MM.1S (cell line): Measurements from ENCODE around the gene XRCC5.

ENCODE experiments used
- DNase-seq: peaks from one replicate; pipeline ENCODE4 v3.0.0-alpha.2; 2015
- H2AFZ ChIP-seq: fragments of 300-600 bp; sonication (generic); 2 replicates; pipeline ENCODE4 v1.6.0; 2016; ENCODE audit warnings: antibody characterized with exemption, low read length
- H3F3A ChIP-seq: fragments of 300-600 bp; sonication (generic); 2 replicates; pipeline ENCODE4 v1.6.1; 2016; ENCODE audit warnings: mild to moderate bottlenecking, antibody characterized with exemption, low read length, moderate library complexity, mixed read lengths; ENCODE audit not compliant: insufficient read depth
- H3K27ac ChIP-seq: fragments of 300-600 bp; sonication (generic); 2 replicates; pipeline ENCODE4 v1.5.1; 2016; ENCODE audit warnings: mild to moderate bottlenecking, low read length
- H3K27me3 ChIP-seq: fragments of 300-600 bp; sonication (generic); replicated peaks from 2 replicates; pipeline ENCODE4 v1.6.0; 2016; ENCODE audit warnings: low read length; ENCODE audit not compliant: insufficient read depth
- H3K36me3 ChIP-seq: fragments of 300-600 bp; sonication (generic); replicated peaks from 2 replicates; pipeline ENCODE4 v1.6.1; 2016; ENCODE audit warnings: mild to moderate bottlenecking, low read length, mixed read lengths; ENCODE audit not compliant: insufficient read depth
- H3K4me1 ChIP-seq: fragments of 300-600 bp; sonication (generic); 2 replicates; pipeline ENCODE4 v1.6.1; 2016; ENCODE audit warnings: low read length, mixed read lengths
- H3K4me2 ChIP-seq: fragments of 300-600 bp; sonication (generic); 2 replicates; pipeline ENCODE4 v1.6.0; 2016; ENCODE audit warnings: low read depth, low read length
- H3K4me3 ChIP-seq: fragments of 300-600 bp; sonication (generic); 2 replicates; pipeline ENCODE4 v1.5.1; 2016; ENCODE audit warnings: low read length, mixed read lengths
- H3K79me2 ChIP-seq: fragments of 300-600 bp; sonication (generic); 2 replicates; pipeline ENCODE4 v1.6.1; 2016; ENCODE audit warnings: mixed run types, low read length, mixed read lengths
- H3K9ac ChIP-seq: fragments of 300-600 bp; sonication (generic); 2 replicates; pipeline ENCODE4 v1.6.1; 2016; ENCODE audit warnings: low read length, mixed read lengths
- H3K9me2 ChIP-seq: fragments of 300-600 bp; sonication (generic); replicated peaks from 2 replicates; pipeline ENCODE4 v1.6.1; 2016; ENCODE audit warnings: mild to moderate bottlenecking, low read length, mixed read lengths; ENCODE audit not compliant: insufficient read depth
- H3K9me3 ChIP-seq: fragments of 300-600 bp; sonication (generic); replicated peaks from 2 replicates; pipeline ENCODE4 v1.6.1; 2016; ENCODE audit warnings: mild to moderate bottlenecking, low read length, mixed read lengths; ENCODE audit not compliant: insufficient read depth
- H4K20me1 ChIP-seq: fragments of 300-600 bp; sonication (generic); 2 replicates; pipeline ENCODE4 v1.6.1; 2016; ENCODE audit warnings: mild to moderate bottlenecking, low read length, moderate library complexity, mixed read lengths; ENCODE audit not compliant: insufficient read depth
- EZH2 ChIP-seq: fragments of 300-600 bp; sonication (generic); optimal IDR thresholded peaks from 2 replicates; pipeline ENCODE3; 2017; ENCODE audit warnings: low read depth, mild to moderate bottlenecking, antibody characterized with exemption, low read length, mixed read lengths
- EZH2phosphoT487 ChIP-seq: fragments of 300-600 bp; sonication (generic); IDR thresholded peaks from 2 replicates; pipeline ENCODE4 v1.6.1; 2018; ENCODE audit warnings: antibody characterized with exemption, low read length
- TF ChIP-seq, protein P1 (sequence below): fragments of 300-600 bp; sonication (generic); IDR thresholded peaks from 2 replicates; pipeline ENCODE4 v1.5.1; 2016; ENCODE audit warnings: antibody characterized with exemption, low read length, mixed read lengths

Gene XRCC5

DNA sequence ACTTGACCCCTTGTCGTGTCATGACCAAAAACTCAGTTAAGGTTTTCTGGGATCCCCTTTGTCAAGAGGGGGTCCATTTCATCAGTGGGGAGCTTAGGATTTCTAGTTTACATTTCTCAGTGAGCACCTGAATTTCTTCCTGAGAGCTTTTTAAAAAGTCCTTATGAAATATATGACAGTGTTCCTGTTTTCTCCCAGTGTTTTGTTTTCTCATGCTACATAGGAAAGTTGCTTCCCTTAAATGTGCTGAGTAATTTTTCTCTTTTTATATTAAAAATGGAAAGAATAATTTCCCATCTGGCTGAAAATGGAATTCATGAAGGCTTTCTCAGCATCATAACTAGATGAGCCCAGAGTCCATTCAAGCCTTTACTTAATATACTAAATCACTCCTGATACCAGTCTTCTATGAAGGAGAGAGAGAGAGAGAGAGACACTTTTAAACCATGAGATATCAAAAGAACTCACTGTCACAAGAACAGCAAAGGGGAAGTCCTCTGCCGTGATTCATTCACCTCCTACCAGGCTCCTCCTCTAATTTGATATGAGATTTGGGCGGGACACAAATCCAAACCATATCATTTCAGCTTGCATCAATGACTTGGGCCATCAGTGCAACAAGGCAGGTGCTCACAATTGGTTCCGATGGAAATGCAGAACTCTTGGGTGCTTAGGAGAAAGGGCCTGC, 61.1 kb downstream of the XRCC5 start:
- peaks cover 13% of the 10 kb centered on the region for H3K36me3 ChIP-seq
- no peak overlapping the region for H3K9ac ChIP-seq
- no peak overlapping the region for H3K27ac ChIP-seq
- H2AFZ ChIP-seq, result no peak overlapping the region
- H4K20me1 ChIP-seq, result no peaks in the 10 kb centered on the region
- H3K4me1 ChIP-seq, result peaks cover 3% of the 10 kb centered on the region; the same call in 1 of the 2 replicates
- H3F3A ChIP-seq, result no peaks in the 10 kb centered on the region
- TF ChIP-seq EZH2phosphoT487, result no peak
- TF ChIP-seq, protein P1, sequence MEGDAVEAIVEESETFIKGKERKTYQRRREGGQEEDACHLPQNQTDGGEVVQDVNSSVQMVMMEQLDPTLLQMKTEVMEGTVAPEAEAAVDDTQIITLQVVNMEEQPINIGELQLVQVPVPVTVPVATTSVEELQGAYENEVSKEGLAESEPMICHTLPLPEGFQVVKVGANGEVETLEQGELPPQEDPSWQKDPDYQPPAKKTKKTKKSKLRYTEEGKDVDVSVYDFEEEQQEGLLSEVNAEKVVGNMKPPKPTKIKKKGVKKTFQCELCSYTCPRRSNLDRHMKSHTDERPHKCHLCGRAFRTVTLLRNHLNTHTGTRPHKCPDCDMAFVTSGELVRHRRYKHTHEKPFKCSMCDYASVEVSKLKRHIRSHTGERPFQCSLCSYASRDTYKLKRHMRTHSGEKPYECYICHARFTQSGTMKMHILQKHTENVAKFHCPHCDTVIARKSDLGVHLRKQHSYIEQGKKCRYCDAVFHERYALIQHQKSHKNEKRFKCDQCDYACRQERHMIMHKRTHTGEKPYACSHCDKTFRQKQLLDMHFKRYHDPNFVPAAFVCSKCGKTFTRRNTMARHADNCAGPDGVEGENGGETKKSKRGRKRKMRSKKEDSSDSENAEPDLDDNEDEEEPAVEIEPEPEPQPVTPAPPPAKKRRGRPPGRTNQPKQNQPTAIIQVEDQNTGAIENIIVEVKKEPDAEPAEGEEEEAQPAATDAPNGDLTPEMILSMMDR, result no peak
- no peak overlapping the region for H3K4me2 ChIP-seq
- no peaks in the 10 kb centered on the region for H3K9me3 ChIP-seq
- no peak overlapping the region for H3K4me3 ChIP-seq
- no peak for DNase-seq
- peaks cover 96% of the 10 kb centered on the region for H3K79me2 ChIP-seq
- no peaks in the 10 kb centered on the region for H3K9me2 ChIP-seq
- H3K27me3 ChIP-seq, result no peaks in the 10 kb centered on the region

DNA sequence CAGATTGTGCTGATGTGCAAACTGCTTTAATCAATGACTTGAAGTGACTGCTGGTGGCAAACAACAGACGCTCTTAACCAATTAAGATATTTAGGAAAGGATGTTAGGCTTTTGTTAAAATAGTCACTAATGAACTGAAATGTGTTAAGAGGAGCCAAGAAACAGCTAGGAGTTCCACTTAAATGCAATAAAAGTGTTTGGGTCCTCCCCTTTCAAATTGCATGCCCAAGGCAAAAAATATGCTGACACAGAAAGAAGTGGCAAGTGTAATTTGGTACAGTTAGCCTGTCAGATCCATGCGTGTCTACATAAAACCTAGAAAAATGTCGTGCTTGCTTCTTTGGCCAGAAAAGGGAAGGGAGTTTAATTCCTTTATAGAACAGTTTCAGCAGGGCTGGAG, 61.9 kb downstream of the XRCC5 start:
- no peaks in the 10 kb centered on the region for H3F3A ChIP-seq
- H3K4me2 ChIP-seq, result no peak overlapping the region
- H3K9ac ChIP-seq, result no peak overlapping the region
- TF ChIP-seq EZH2phosphoT487, result no peak
- TF ChIP-seq, protein P1, result no peak
- no peak for TF ChIP-seq EZH2
- no peaks in the 10 kb centered on the region for H3K9me2 ChIP-seq
- no peaks in the 10 kb centered on the region for H3K27me3 ChIP-seq
- H3K4me3 ChIP-seq, result no peak overlapping the region
- peaks cover 13% of the 10 kb centered on the region for H3K36me3 ChIP-seq
- H2AFZ ChIP-seq, result no peak overlapping the region
- no peaks in the 10 kb centered on the region for H3K9me3 ChIP-seq
- H4K20me1 ChIP-seq, result no peaks in the 10 kb centered on the region
- DNase-seq, result no peak
- no peak overlapping the region for H3K27ac ChIP-seq
- peaks cover 96% of the 10 kb centered on the region for H3K79me2 ChIP-seq
- no peaks in the 10 kb centered on the region for H3K4me1 ChIP-seq

DNA sequence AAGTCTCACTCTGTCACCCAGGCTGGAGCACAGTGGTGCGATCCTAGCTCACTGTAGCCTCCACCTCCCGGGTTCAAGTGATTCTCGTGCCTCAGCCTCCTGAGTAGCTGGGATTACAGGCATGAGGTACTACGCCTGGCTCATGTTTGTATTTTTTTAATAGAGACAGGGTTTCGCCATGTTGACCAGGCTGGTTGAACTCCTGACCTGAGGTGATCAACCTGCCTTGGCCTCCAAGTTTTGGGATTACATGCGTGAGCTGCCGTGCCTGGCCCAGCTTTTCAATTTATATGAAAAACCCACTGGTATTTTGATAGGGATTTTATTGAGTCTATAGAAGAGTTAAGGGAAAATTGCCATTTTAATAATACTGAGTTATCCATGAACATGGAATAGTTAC, 63.3 kb downstream of the XRCC5 start:
- Histone ChIP-seq H3K9ac (no peak overlapping the region), H4K20me1 (no peaks in the 10 kb centered on the region), H3K9me3 (no peaks in the 10 kb centered on the region), H3K27ac (no peak overlapping the region), H2AFZ (no peak overlapping the region), H3K9me2 (no peaks in the 10 kb centered on the region), H3F3A (no peaks in the 10 kb centered on the region), H3K4me3 (no peak overlapping the region), H3K27me3 (no peaks in the 10 kb centered on the region), H3K36me3 (peaks cover 15% of the 10 kb centered on the region), H3K4me2 (no peak overlapping the region), H3K79me2 (peaks cover 97% of the 10 kb centered on the region), H3K4me1 (no peaks in the 10 kb centered on the region)
- no peak for DNase-seq
- TF ChIP-seq, protein P1, result no peak
- TF ChIP-seq EZH2, result no peak
- TF ChIP-seq EZH2phosphoT487, result no peak
